Activated naive CD4-positive, alpha-beta T cell treated with anti-CD3 and anti-CD28 coated beads, Interleukin-2, amount 10 ng/mL, durations not matched to agents 7 days and 5 days (primary cell): Measurements from ENCODE around the gene PRAMEF18.
"Not testable (repeated sequence)": the region's sequence is repeated elsewhere in the genome, so short reads cannot be mapped to it uniquely, and the experiment has no call there.

Experiments used
- CTCF ChIA-PET: fragments of 350-600 bp; sonication (Branson Sonifier 250); formaldehyde crosslinking; loops from one replicate; lab custom pipeline; 2021; ENCODE audit warnings: antibody characterized with exemption; lab: Charles Lee
- DNase-seq: peaks from one replicate; pipeline ENCODE4 v3.0.0-alpha.2; 2020
- H3K27ac Mint-ChIP-seq: one replicate; pipeline ENCODE4 v1.8.0; 2021; ENCODE audit warnings: mild to moderate bottlenecking, moderate library complexity, mixed read lengths
- H3K27me3 Mint-ChIP-seq: one replicate; pipeline ENCODE4 v1.8.0; 2021; ENCODE audit warnings: mild to moderate bottlenecking, mixed read lengths
- H3K36me3 Mint-ChIP-seq: one replicate; pipeline ENCODE4 v1.8.0; 2021; ENCODE audit warnings: mixed read lengths
- H3K4me1 Mint-ChIP-seq: one replicate; pipeline ENCODE4 v1.8.0; 2021; ENCODE audit warnings: mixed read lengths
- H3K4me3 Mint-ChIP-seq: one replicate; pipeline ENCODE4 v1.8.0; 2021; ENCODE audit warnings: mild to moderate bottlenecking, moderate library complexity, mixed read lengths
- H3K9me3 Mint-ChIP-seq: one replicate; pipeline ENCODE4 v1.8.0; 2021; ENCODE audit warnings: mixed read lengths

The PRAMEF18 gene

GRCh38 chr1:13225675-13226204, at the start of gene PRAMEF18:
Gene PRAMEF18 (minus strand): TSS chr1:13226154. CDS start chr1:13226106, 48 bp downstream.
- H3K4me3 Mint-ChIP-seq, DNase-seq, H3K27me3 Mint-ChIP-seq, H3K4me1 Mint-ChIP-seq, CTCF ChIA-PET, H3K9me3 Mint-ChIP-seq, H3K36me3 Mint-ChIP-seq, H3K27ac Mint-ChIP-seq: not testable (repeated sequence)

- H3K27ac Mint-ChIP-seq, H3K4me3 Mint-ChIP-seq, DNase-seq, CTCF ChIA-PET, H3K27me3 Mint-ChIP-seq, H3K9me3 Mint-ChIP-seq, H3K36me3 Mint-ChIP-seq, H3K4me1 Mint-ChIP-seq: not testable (repeated sequence)
These were observed 39.2 kb upstream of the PRAMEF18 start for GRCh38 chr1:13265124-13265523.

DNA sequence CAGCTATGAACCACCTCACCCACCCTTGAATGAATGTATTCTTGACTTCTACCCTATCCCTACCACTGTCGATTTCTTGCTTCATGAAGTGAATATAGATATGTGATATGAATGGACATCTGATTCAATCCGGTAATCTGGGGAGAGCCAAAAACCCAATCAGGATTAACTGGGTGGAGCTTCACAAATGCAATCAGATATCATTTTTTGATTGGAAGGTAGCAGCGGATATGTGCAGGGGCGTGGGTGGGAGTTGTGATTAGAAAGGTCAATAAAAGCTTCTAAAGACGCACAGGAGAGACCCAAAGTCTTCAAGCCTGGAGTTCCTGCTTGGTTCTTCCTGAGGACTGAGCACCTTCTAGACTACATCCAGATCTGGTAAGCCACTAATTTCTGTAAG, 27.9 kb upstream of the PRAMEF18 start, which contains the start of gene PRAMEF5:
PRAMEF5 (plus strand) TSS at position 301 of the 400 bp plus-strand sequence. CDS start 5,071 bp downstream, outside the sequence.
- H3K27ac Mint-ChIP-seq, H3K4me3 Mint-ChIP-seq, H3K27me3 Mint-ChIP-seq, DNase-seq, H3K9me3 Mint-ChIP-seq, CTCF ChIA-PET, H3K36me3 Mint-ChIP-seq, H3K4me1 Mint-ChIP-seq: not testable (repeated sequence)

GRCh38 chr1:13247122-13247521, 21.2 kb upstream of the PRAMEF18 start:
- H3K9me3 Mint-ChIP-seq, CTCF ChIA-PET, H3K27ac Mint-ChIP-seq, DNase-seq, H3K4me1 Mint-ChIP-seq, H3K36me3 Mint-ChIP-seq, H3K4me3 Mint-ChIP-seq: not testable (repeated sequence)
- peaks cover 12% of the 10 kb centered on the region for H3K27me3 Mint-ChIP-seq

GRCh38 chr1:13246554-13246871, 20.6 kb upstream of the PRAMEF18 start:
- not testable (repeated sequence) for DNase-seq, H3K27ac Mint-ChIP-seq

DNA sequence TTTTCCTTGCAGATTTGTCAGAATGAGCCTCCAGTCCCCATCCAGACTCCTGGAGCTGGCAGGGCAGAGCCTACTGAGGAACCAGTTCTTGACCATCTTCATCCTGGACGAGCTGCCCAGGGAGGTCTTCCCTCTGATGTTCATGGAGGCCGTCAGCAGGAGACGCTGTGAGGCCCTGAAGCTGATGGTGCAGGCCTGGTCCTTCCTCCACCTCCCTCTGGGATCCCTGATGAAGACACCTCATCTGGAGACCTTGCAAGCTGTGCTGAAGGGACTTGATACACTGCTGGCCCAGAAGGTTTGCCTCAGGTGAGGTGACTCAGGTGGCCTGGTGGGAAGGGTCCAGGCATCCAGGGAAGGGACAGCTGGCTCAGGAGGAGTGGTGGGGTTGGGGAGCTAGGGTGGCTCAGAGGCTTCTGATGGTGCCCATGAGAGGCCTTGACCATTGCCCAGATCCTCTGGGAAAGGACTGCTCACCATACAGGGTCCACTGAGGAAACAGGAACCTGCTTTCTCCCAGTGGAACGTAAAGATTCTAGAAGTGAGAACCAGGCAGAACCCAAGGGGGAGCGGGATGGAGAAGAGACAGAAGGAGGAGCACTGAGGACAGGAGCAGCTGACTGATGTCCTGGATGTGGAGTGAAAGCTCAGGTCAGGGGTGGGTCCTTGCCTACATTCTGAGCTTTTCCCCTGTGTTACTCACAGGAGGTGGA, 20.0 kb upstream of the PRAMEF18 start:
- not testable (repeated sequence) for DNase-seq, H3K4me3 Mint-ChIP-seq, H3K27ac Mint-ChIP-seq, H3K36me3 Mint-ChIP-seq, H3K4me1 Mint-ChIP-seq, H3K9me3 Mint-ChIP-seq
- CTCF ChIA-PET: interaction anchor here (0.6 kb wide), 1 partner anchor 1422 kb away, joined by 3 read pairs; no protein-coding TSS in a partner anchor
- peaks cover 12% of the 10 kb centered on the region for H3K27me3 Mint-ChIP-seq

More at GRCh38 chr1:13246554-13246871, 20.6 kb upstream of the PRAMEF18 start:
- peaks cover 12% of the 10 kb centered on the region for H3K27me3 Mint-ChIP-seq
- H3K4me3 Mint-ChIP-seq, H3K4me1 Mint-ChIP-seq, H3K36me3 Mint-ChIP-seq, CTCF ChIA-PET, H3K9me3 Mint-ChIP-seq: not testable (repeated sequence)

DNA sequence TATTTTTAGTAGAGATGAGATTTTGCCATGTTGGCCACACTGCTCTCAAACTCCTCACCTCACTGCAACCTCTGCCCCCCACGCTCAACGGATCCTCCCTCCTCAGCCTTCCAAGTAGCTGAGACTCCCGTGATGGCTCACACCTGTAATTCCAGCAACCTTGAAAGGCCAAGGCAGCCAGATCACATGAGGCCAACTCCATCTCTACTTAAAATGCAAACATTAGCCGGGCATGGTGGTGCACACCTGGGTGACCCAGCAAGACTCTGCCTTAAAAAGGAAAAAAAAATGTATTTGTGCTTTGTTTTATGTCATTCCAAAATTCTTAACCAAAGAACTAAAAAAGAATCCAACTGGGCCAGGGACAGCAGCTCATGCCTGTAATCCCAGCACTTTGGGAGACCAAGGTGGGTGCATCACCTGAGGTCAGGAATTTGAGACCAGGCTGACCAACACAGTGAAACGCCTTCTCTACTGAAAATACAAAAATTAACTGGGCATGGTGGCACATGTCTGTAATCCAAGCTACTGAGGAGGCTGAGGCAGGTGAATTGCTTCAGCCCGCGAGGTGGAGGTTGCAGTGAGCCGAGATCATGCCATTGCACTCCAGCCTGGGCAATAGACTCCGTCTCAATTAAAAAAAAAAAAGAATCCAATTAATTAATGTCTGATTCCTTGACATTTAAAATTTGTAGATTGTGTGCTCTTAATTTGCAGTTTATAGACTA, 17.7 kb upstream of the PRAMEF18 start:
- H3K9me3 Mint-ChIP-seq, H3K4me3 Mint-ChIP-seq, H3K4me1 Mint-ChIP-seq, H3K27ac Mint-ChIP-seq, H3K36me3 Mint-ChIP-seq, CTCF ChIA-PET, DNase-seq: not testable (repeated sequence)
- peaks cover 12% of the 10 kb centered on the region for H3K27me3 Mint-ChIP-seq

GRCh38 chr1:13239633-13240032, 13.7 kb upstream of the PRAMEF18 start:
- CTCF ChIA-PET, H3K4me1 Mint-ChIP-seq, DNase-seq, H3K36me3 Mint-ChIP-seq, H3K27me3 Mint-ChIP-seq, H3K9me3 Mint-ChIP-seq, H3K4me3 Mint-ChIP-seq, H3K27ac Mint-ChIP-seq: not testable (repeated sequence)

- H3K27me3 Mint-ChIP-seq, CTCF ChIA-PET, H3K4me1 Mint-ChIP-seq, H3K4me3 Mint-ChIP-seq, H3K27ac Mint-ChIP-seq, H3K9me3 Mint-ChIP-seq, DNase-seq, H3K36me3 Mint-ChIP-seq: not testable (repeated sequence)
These were observed 11.6 kb upstream of the PRAMEF18 start for GRCh38 chr1:13237572-13237971.

DNA sequence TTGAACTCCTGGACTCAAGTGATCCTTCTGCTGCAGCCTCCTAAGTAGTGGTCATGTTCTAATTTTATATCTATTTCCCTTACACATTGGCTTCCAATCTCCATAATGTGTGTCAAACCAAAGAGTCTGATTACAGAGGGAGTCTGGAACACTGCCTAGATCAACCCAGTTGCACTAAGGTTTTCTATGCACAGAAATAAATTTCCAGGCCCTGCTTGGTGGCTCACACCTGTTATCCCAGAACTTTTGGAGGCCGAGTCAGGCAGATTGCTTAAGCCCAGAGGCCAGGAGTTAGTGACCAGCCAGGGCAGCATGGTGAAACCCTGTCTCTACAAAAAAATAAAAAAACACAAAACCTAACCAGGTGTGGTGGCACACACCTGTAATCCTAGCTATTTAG, 8.1 kb upstream of the PRAMEF18 start:
- H3K9me3 Mint-ChIP-seq, H3K4me1 Mint-ChIP-seq, H3K4me3 Mint-ChIP-seq, H3K27me3 Mint-ChIP-seq, CTCF ChIA-PET, DNase-seq, H3K27ac Mint-ChIP-seq, H3K36me3 Mint-ChIP-seq: not testable (repeated sequence)

GRCh38 chr1:13232056-13232455, 6.1 kb upstream of the PRAMEF18 start:
- H3K27ac Mint-ChIP-seq, H3K4me1 Mint-ChIP-seq, H3K4me3 Mint-ChIP-seq, DNase-seq, H3K36me3 Mint-ChIP-seq, H3K27me3 Mint-ChIP-seq, H3K9me3 Mint-ChIP-seq, CTCF ChIA-PET: not testable (repeated sequence)

- DNase-seq, H3K4me1 Mint-ChIP-seq, H3K9me3 Mint-ChIP-seq, CTCF ChIA-PET, H3K4me3 Mint-ChIP-seq, H3K36me3 Mint-ChIP-seq, H3K27me3 Mint-ChIP-seq, H3K27ac Mint-ChIP-seq: not testable (repeated sequence)
These were observed 5.3 kb upstream of the PRAMEF18 start for GRCh38 chr1:13231061-13231750.

DNA sequence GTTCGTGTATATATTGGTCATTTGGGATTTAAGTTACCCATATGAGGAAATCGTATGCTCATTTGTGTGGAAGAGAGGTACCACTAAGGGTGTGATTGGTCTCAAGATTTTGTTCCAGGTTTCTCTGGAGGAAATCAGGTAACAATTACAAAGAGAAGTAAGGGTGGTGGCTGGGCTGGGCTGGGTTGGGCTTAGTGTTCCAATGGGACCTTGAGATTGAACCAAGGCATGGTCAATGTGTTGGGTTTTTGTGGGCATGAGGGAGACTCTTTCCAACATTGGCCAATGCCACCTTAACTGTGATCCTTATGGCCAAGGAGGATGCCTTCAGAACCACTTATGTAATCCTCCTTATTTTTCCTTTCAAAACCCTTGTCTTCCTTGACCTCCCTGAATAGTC, 4.6 kb upstream of the PRAMEF18 start:
- CTCF ChIA-PET, H3K4me3 Mint-ChIP-seq, H3K27me3 Mint-ChIP-seq, H3K36me3 Mint-ChIP-seq, H3K27ac Mint-ChIP-seq, H3K9me3 Mint-ChIP-seq, DNase-seq, H3K4me1 Mint-ChIP-seq: not testable (repeated sequence)

DNA sequence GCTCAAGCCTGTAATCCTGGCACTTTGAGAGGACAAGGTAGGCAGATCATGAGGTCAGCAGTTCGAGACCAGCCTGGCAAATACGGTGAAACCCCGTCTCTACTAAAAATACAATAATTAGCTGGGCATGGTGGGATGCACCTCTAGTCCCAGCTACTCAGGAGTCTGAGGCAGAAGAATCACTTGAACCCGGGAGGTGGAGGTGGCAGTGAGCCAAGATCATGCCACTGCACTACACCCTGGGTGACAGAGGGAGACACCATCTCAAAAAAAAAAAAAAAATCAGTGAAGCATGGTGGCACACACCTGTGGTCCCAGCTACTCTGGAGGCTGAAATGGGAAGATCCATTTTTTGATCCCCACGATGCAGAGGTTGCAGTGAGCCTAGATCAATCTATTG, 4.1 kb upstream of the PRAMEF18 start:
- DNase-seq, H3K4me3 Mint-ChIP-seq, H3K27ac Mint-ChIP-seq, H3K27me3 Mint-ChIP-seq, CTCF ChIA-PET, H3K4me1 Mint-ChIP-seq, H3K9me3 Mint-ChIP-seq, H3K36me3 Mint-ChIP-seq: not testable (repeated sequence)
